IMR-90 (cell line): ENCODE data around the gene AHNAK2. TPM values are rescaled to one million over a fixed set of nuclear protein-coding genes. Genes with fewer than 3 reads are reported as not detected.

Experiments used
- ATAC-seq: fragments of 200-7000 bp; cut with Tn5 transposase; 2 replicates; pipeline ENCODE4 v1.9.1; 2020; ENCODE audit warnings: low read depth, mild to moderate bottlenecking, moderate library complexity
- BruUV-seq: library from RNA; stranded (reverse); fragments of 400-500 nt; replicated peaks from 2 replicates; lab custom pipeline; 2021; lab: Mats Ljungman, UMichigan
- CTCF ChIA-PET: fragments of 300-600 bp; formaldehyde crosslinking; extraction: SDS; loops from one replicate; lab custom pipeline; 2021; ENCODE audit warnings: antibody characterized with exemption; lab: Yijun Ruan, JAX
- POLR2A ChIA-PET: fragments of 300-600 bp; sonication (Branson Sonifier 250); formaldehyde crosslinking; loops from one replicate; lab custom pipeline; 2022; ENCODE audit warnings: antibody characterized with exemption; ENCODE audit not compliant: unreplicated experiment; lab: Charles Lee
- DNase-seq: peaks from one replicate; pipeline ENCODE4 v3.0.0; 2013
- H2AFZ ChIP-seq: replicated peaks from 2 replicates; pipeline ENCODE3; 2013; ENCODE audit warnings: low read length, mild to moderate bottlenecking; ENCODE audit not compliant: poor library complexity
- H2AK5ac ChIP-seq: 2 replicates; pipeline ENCODE4 v1.6.1; 2013; ENCODE audit warnings: low read depth, low read length, inconsistent platforms
- H2AK9ac ChIP-seq: replicated peaks from 2 replicates; pipeline ENCODE3; 2013; ENCODE audit warnings: mild to moderate bottlenecking, low read depth, low read length, moderate library complexity; ENCODE audit not compliant: poor library complexity
- H2BK120ac ChIP-seq: 2 replicates; pipeline ENCODE4 v1.6.1; 2013; ENCODE audit warnings: low read depth, low read length, inconsistent platforms
- H2BK15ac ChIP-seq: 3 replicates; pipeline ENCODE4 v1.6.1; 2013; ENCODE audit warnings: low read depth, low read length, inconsistent platforms
- H2BK20ac ChIP-seq: 2 replicates; pipeline ENCODE4 v1.6.1; 2013; ENCODE audit warnings: low read depth, mild to moderate bottlenecking, inconsistent platforms, low read length, moderate library complexity
- H2BK5ac ChIP-seq: 2 replicates; pipeline ENCODE4 v1.6.1; 2013; ENCODE audit warnings: mild to moderate bottlenecking, low read depth, low read length, inconsistent platforms; ENCODE audit not compliant: poor library complexity, severe bottlenecking
- H3K14ac ChIP-seq: replicated peaks from 2 replicates; pipeline ENCODE4 v1.6.1; 2013; ENCODE audit warnings: low read depth, low read length, inconsistent platforms
- H3K18ac ChIP-seq: 2 replicates; pipeline ENCODE4 v1.6.1; 2013; ENCODE audit warnings: low read depth, low read length, control low read depth
- H3K23ac ChIP-seq: 2 replicates; pipeline ENCODE4 v1.6.1; 2013; ENCODE audit warnings: low read depth, low read length, inconsistent platforms
- H3K27ac ChIP-seq: 2 replicates; pipeline ENCODE4 v1.5.1; 2013; ENCODE audit warnings: mild to moderate bottlenecking, control low read depth, low read length; ENCODE audit not compliant: insufficient read depth
- H3K27me3 ChIP-seq: 2 replicates; pipeline ENCODE4 v1.6.1; 2013; ENCODE audit warnings: low read length; ENCODE audit not compliant: control insufficient read depth, insufficient read depth
- H3K36me3 ChIP-seq: 2 replicates; pipeline ENCODE4 v1.6.1; 2013; ENCODE audit warnings: low read length, mixed read lengths; ENCODE audit not compliant: control insufficient read depth, insufficient read depth
- H3K4ac ChIP-seq: 2 replicates; pipeline ENCODE4 v1.6.1; 2013; ENCODE audit warnings: low read depth, low read length, inconsistent platforms
- H3K4me1 ChIP-seq: 2 replicates; pipeline ENCODE4 v1.6.1; 2013; ENCODE audit warnings: low read length, mixed read lengths; ENCODE audit not compliant: control insufficient read depth, insufficient read depth
- H3K4me2 ChIP-seq: 2 replicates; pipeline ENCODE4 v1.6.1; 2013; ENCODE audit warnings: low read depth, mild to moderate bottlenecking, control low read depth, low read length, moderate library complexity
- H3K4me3 ChIP-seq: 2 replicates; pipeline ENCODE4 v1.5.1; 2013; ENCODE audit warnings: low read depth, mild to moderate bottlenecking, control low read depth, low read length, moderate library complexity; ENCODE audit not compliant: insufficient read depth
- H3K56ac ChIP-seq: 2 replicates; pipeline ENCODE4 v1.6.1; 2013; ENCODE audit warnings: low read length, inconsistent platforms; ENCODE audit not compliant: insufficient read depth; ENCODE audit errors: extremely low read depth
- H3K79me1 ChIP-seq, 2 experiments: 2 replicates each; pipeline ENCODE4 v1.6.1; 2013; ENCODE audit warnings: low read length in 2 of 2, inconsistent platforms in 1 of 2, low read depth in 1 of 2
- H3K9ac ChIP-seq: 2 replicates; pipeline ENCODE4 v1.6.1; 2013; ENCODE audit warnings: low read depth, low read length, control low read depth
- H3K9me1 ChIP-seq: 2 replicates; pipeline ENCODE4 v1.6.1; 2013; ENCODE audit warnings: low read length, inconsistent platforms; ENCODE audit not compliant: insufficient read depth
- H3K9me3 ChIP-seq: 2 replicates; pipeline ENCODE4 v1.6.1; 2013; ENCODE audit warnings: low read length; ENCODE audit not compliant: control insufficient read depth, insufficient read depth
- H4K20me1 ChIP-seq: 2 replicates; pipeline ENCODE4 v1.6.1; 2013; ENCODE audit warnings: low read length, inconsistent platforms; ENCODE audit not compliant: insufficient read depth
- H4K5ac ChIP-seq: 2 replicates; pipeline ENCODE4 v1.6.1; 2013; ENCODE audit warnings: mild to moderate bottlenecking, low read depth, low read length, control low read depth
- H4K8ac ChIP-seq, 2 experiments: 2 replicates each; pipeline ENCODE4 v1.6.1; 2013; ENCODE audit warnings: low read depth in 2 of 2, low read length in 2 of 2, control low read depth in 1 of 2, inconsistent platforms in 1 of 2
- H4K91ac ChIP-seq: 2 replicates; pipeline ENCODE4 v1.6.1; 2013; ENCODE audit warnings: low read depth, low read length, inconsistent platforms; ENCODE audit not compliant: insufficient read depth
- BHLHE40 ChIP-seq: fragments of 150-350 bp; IDR thresholded peaks from 2 replicates; pipeline ENCODE4 v1.6.1; 2016; ENCODE audit warnings: mild to moderate bottlenecking, low read depth, low read length
- CEBPB ChIP-seq: IDR thresholded peaks from 2 replicates; pipeline ENCODE4 v1.6.1; 2012; ENCODE audit warnings: low read depth, low read length, improper control_type of control experiment
- FOS ChIP-seq: fragments of 150-350 bp; IDR thresholded peaks from 2 replicates; pipeline ENCODE4 v1.6.1; 2016; ENCODE audit warnings: low read depth, low read length
- MAFK ChIP-seq: IDR thresholded peaks from 2 replicates; pipeline ENCODE4 v1.6.1; 2012; ENCODE audit warnings: low read depth, low read length, improper control_type of control experiment
- MAZ ChIP-seq: IDR thresholded peaks from 2 replicates; pipeline ENCODE4 v1.6.1; 2012; ENCODE audit warnings: low read depth, mild to moderate bottlenecking, low read length, improper control_type of control experiment, moderate library complexity, borderline replicate concordance
- MXI1 ChIP-seq: IDR thresholded peaks from 2 replicates; pipeline ENCODE4 v1.6.1; 2012; ENCODE audit warnings: low read depth, mild to moderate bottlenecking, low read length, moderate library complexity, borderline replicate concordance
- NFE2L2 ChIP-seq: fragments of 150-350 bp; IDR thresholded peaks from 2 replicates; pipeline ENCODE4 v1.6.1; 2016; ENCODE audit warnings: low read depth, mild to moderate bottlenecking, low read length
- POLR2A ChIP-seq: IDR thresholded peaks from 2 replicates; pipeline ENCODE4 v1.6.1; 2012; ENCODE audit warnings: mild to moderate bottlenecking, low read depth, low read length
- RAD21 ChIP-seq: IDR thresholded peaks from 2 replicates; pipeline ENCODE4 v1.6.1; 2012; ENCODE audit warnings: low read length, improper control_type of control experiment
- RCOR1 ChIP-seq: IDR thresholded peaks from 2 replicates; pipeline ENCODE4 v1.6.1; 2012; ENCODE audit warnings: mild to moderate bottlenecking, low read length, improper control_type of control experiment; ENCODE audit not compliant: insufficient replicate concordance
- RFX5 ChIP-seq: IDR thresholded peaks from 2 replicates; pipeline ENCODE4 v1.8.0; 2012; ENCODE audit warnings: low read depth, mild to moderate bottlenecking, low read length, moderate library complexity
- SMC3 ChIP-seq: fragments of 150-350 bp; IDR thresholded peaks from 2 replicates; pipeline ENCODE4 v1.6.1; 2016; ENCODE audit warnings: low read depth, mild to moderate bottlenecking, antibody characterized with exemption, low read length, moderate library complexity
- WGBS, 2 experiments: methylation state at CpG; one replicate each; pipeline versions ENCODE4 v1.1.5 to v1.1.7; 2013; ENCODE audit warnings: missing lambda C conversion rate in 2 of 2; ENCODE audit not compliant: insufficient read length in 1 of 2; ENCODE audit errors: extremely low coverage in 2 of 2; 5-methylcytosine and 5-hydroxymethylcytosine counted together
- dilution Hi-C: fragments of 300-500 bp; cut with HindIII; formaldehyde crosslinking; loops from one replicate; pipeline ENCODE4 v1.14.3; 2018; ENCODE audit warnings: low sequenced_read_pairs; ENCODE audit not compliant: unreplicated experiment
- in situ Hi-C: fragments of 300-500 bp; cut with MboI; formaldehyde crosslinking; loops from 3 replicates; pipeline ENCODE4 v1.14.3; 2019; ENCODE audit warnings: low sequenced_read_pairs, inconsistent platforms, mixed read lengths
- intact Hi-C: fragments of 100-400 bp; cut with micrococcal nuclease; formaldehyde crosslinking; loops from 2 replicates; pipeline ENCODE4 v1.10.0; 2022
- polyA plus RNA-seq, 3 experiments: library from polyadenylated mRNA; depleted of rRNA; stranded (reverse); fragments of >200 nt; gene quantifications; 2 replicates each; pipeline ENCODE4 v1.2.3, GENCODE V29; 2012; ENCODE audit warnings: low replicate concordance in 1 of 3
- total RNA-seq: library from RNA; depleted of rRNA; stranded (reverse); fragments of >200 nt; gene quantifications from 2 replicates; pipeline ENCODE4 v1.2.3, GENCODE V29; 2012
- TF ChIP-seq, protein P1 (sequence below): fragments of 150-350 bp; IDR thresholded peaks from 2 replicates; pipeline ENCODE4 v1.6.1; 2016; ENCODE audit warnings: low read depth, mild to moderate bottlenecking, low read length, moderate library complexity, borderline replicate concordance
- TF ChIP-seq, protein P2 (sequence below): fragments of 150-350 bp; IDR thresholded peaks from 2 replicates; pipeline ENCODE4 v1.6.1; 2017; ENCODE audit warnings: mild to moderate bottlenecking, antibody characterized with exemption, low read length, low read depth
- TF ChIP-seq, protein P3 (sequence below): conservative IDR thresholded peaks from 2 replicates; pipeline ENCODE4 v1.5.1; 2012; ENCODE audit warnings: mild to moderate bottlenecking, low read depth, low read length, improper control_type of control experiment

Gene AHNAK2
- total and polyA plus RNA-seq, 2 of the 4 experiments (the other 2 are of a cell fraction): 2.6 to 7.9 TPM

DNA sequence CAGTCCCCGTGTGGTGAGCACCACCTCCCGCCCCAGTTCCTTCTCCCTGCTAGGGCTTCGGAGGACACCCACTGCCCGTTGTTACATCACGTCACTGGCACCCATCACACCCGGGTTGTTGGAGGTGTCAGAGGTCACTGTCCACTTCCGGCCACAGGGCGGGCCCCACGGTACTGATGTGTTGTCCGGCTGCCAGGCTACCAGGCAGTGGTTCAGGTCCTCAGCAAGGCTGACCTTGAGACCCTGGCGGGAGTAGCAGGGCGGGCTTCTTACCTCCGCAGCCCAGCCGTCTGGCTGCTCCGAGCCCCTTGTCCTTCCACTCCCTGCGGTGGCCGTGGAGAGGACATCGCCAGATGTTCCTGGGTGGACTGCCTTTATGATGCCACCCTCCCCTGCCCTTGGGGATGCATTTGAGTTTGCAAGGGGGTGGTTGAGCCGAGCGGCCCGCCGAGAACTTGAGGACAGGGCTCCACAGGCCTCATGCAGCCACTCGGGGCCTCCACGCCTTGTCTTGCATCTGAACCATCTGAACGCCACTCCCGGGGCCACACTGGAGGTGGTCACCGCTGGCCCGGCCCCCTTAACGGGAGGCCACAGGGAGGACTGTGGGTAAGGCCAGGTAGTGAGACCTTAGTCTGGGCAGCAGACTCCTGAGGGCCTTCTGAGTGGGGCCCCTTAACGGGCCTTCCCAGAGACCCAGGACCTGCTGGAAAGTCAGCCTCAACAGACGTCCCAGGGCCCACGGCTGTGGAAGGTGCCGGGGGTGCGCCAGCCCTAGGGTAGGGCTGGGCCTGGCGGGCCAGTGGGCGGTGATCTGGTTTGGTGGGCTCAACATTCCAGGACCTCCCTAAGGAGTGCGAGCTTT lies 80.6 kb downstream of the AHNAK2 start:
- H3K14ac ChIP-seq: no peak overlapping the region
- 79% methylated on average over 8 of the region's 37 CpGs; no CpG with 5 or more reads in 1 of the 2 experiments for WGBS, 2 experiments
- H3K4me3 ChIP-seq: no peak overlapping the region
- H3K18ac ChIP-seq: no peak overlapping the region
- H3K27me3 ChIP-seq: peaks cover 5% of the 10 kb centered on the region
- peak overlapping the region; percentile 33 for H2AK9ac ChIP-seq
- H4K91ac ChIP-seq: no peak overlapping the region
- no peak overlapping the region for H3K9ac ChIP-seq
- no peaks in the 10 kb centered on the region for H3K9me3 ChIP-seq
- no peak overlapping the region for H4K8ac ChIP-seq
- H2BK20ac ChIP-seq: no peak overlapping the region
- H3K23ac ChIP-seq: no peak overlapping the region
- H2BK5ac ChIP-seq: no peak overlapping the region
- H2AK5ac ChIP-seq: no peak overlapping the region
- no peaks in the 10 kb centered on the region for H3K79me1 ChIP-seq
- no peaks in the 10 kb centered on the region; the same call in 1 of the 2 replicates for H4K20me1 ChIP-seq
- H2AFZ ChIP-seq: no peak overlapping the region
- H3K4me2 ChIP-seq: no peak overlapping the region
- ATAC-seq (no peak), DNase-seq (no peak)
- H3K9me1 ChIP-seq: no peaks in the 10 kb centered on the region
- no peak overlapping the region for H3K56ac ChIP-seq
- dilution Hi-C loops (no loop called here), intact Hi-C loops (loop anchor here (2.0 kb wide), 1 partner anchor 35 kb away; no protein-coding TSS in a partner anchor), in situ Hi-C loops (no loop called here)
- no peak overlapping the region for H3K4ac ChIP-seq
- H2BK15ac ChIP-seq: no peak overlapping the region
- ChIA-PET POLR2A (no interaction called here), CTCF (no interaction called here)
- H3K27ac ChIP-seq: no peak overlapping the region
- no peaks in the 10 kb centered on the region; the same call in 1 of the 2 replicates for H3K4me1 ChIP-seq
- peaks cover 10% of the 10 kb centered on the region; the same call in 1 of the 2 replicates for H3K36me3 ChIP-seq
- BruUV-seq: no TSS peak
- H2BK120ac ChIP-seq: no peak overlapping the region
- H4K5ac ChIP-seq: no peak overlapping the region
- TF ChIP-seq MAZ (no peak), RAD21 (no peak), RFX5 (no peak), NFE2L2 (no peak), FOS (no peak), POLR2A (no peak), SMC3 (no peak), RCOR1 (no peak), MAFK (no peak), MXI1 (no peak), BHLHE40 (no peak), CEBPB (no peak)
- TF ChIP-seq, protein P1, sequence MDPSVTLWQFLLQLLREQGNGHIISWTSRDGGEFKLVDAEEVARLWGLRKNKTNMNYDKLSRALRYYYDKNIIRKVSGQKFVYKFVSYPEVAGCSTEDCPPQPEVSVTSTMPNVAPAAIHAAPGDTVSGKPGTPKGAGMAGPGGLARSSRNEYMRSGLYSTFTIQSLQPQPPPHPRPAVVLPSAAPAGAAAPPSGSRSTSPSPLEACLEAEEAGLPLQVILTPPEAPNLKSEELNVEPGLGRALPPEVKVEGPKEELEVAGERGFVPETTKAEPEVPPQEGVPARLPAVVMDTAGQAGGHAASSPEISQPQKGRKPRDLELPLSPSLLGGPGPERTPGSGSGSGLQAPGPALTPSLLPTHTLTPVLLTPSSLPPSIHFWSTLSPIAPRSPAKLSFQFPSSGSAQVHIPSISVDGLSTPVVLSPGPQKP: no peak
- TF ChIP-seq, protein P2, sequence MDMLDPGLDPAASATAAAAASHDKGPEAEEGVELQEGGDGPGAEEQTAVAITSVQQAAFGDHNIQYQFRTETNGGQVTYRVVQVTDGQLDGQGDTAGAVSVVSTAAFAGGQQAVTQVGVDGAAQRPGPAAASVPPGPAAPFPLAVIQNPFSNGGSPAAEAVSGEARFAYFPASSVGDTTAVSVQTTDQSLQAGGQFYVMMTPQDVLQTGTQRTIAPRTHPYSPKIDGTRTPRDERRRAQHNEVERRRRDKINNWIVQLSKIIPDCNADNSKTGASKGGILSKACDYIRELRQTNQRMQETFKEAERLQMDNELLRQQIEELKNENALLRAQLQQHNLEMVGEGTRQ: no peak
- TF ChIP-seq, protein P3, sequence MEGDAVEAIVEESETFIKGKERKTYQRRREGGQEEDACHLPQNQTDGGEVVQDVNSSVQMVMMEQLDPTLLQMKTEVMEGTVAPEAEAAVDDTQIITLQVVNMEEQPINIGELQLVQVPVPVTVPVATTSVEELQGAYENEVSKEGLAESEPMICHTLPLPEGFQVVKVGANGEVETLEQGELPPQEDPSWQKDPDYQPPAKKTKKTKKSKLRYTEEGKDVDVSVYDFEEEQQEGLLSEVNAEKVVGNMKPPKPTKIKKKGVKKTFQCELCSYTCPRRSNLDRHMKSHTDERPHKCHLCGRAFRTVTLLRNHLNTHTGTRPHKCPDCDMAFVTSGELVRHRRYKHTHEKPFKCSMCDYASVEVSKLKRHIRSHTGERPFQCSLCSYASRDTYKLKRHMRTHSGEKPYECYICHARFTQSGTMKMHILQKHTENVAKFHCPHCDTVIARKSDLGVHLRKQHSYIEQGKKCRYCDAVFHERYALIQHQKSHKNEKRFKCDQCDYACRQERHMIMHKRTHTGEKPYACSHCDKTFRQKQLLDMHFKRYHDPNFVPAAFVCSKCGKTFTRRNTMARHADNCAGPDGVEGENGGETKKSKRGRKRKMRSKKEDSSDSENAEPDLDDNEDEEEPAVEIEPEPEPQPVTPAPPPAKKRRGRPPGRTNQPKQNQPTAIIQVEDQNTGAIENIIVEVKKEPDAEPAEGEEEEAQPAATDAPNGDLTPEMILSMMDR: no peak
